ENCODE measurements around the gene MTM1.

DNA sequence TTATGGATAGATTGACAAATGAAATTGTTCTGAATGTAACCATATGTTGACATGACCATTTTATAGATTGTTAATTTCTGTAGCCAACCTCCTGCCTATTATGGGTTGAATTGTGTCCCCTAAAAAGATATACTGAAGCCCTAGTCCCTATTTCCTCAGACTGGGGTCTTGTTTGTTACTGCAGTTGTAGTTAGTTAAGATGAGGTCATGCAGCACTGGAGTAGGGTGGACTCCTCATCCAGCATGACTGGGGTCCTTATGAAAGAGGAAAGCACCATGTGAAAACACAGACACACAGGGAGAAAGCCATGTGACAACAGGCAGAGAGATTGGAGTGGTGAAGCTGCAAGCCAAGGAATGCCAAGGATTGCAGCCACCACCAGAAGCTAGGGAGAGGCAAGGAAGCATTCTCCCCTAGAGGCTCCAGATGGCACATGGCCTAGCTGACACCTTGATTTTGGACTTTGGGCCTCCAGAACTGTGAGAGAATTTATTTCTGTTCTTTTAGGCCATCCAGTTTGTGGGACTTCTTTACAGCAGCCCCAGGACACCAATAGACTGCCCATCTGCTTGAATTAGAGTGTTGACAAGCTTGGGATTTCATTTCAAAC, 14.0 kb downstream of the MTM1 start:
- TF ChIP-seq, protein P1, sequence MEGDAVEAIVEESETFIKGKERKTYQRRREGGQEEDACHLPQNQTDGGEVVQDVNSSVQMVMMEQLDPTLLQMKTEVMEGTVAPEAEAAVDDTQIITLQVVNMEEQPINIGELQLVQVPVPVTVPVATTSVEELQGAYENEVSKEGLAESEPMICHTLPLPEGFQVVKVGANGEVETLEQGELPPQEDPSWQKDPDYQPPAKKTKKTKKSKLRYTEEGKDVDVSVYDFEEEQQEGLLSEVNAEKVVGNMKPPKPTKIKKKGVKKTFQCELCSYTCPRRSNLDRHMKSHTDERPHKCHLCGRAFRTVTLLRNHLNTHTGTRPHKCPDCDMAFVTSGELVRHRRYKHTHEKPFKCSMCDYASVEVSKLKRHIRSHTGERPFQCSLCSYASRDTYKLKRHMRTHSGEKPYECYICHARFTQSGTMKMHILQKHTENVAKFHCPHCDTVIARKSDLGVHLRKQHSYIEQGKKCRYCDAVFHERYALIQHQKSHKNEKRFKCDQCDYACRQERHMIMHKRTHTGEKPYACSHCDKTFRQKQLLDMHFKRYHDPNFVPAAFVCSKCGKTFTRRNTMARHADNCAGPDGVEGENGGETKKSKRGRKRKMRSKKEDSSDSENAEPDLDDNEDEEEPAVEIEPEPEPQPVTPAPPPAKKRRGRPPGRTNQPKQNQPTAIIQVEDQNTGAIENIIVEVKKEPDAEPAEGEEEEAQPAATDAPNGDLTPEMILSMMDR (IDR thresholded peaks at IDR 0.05): no peak
- no peak for TF ChIP-seq POLR2A (IDR thresholded peaks at IDR 0.05)
